HG03565 (cell line): ENCODE measurements around the gene HECW1.
"Not testable (repeated sequence)": the region's sequence is repeated elsewhere in the genome, so short reads cannot be mapped to it uniquely, and the experiment has no call there.

Experiments
- ATAC-seq: cut with Tn5 transposase; IDR thresholded peaks from one replicate; pipeline ENCODE4 v1.9.1; 2021; ENCODE audit warnings: mild to moderate bottlenecking, moderate library complexity; ENCODE audit not compliant: unreplicated experiment

The HECW1 gene

GRCh38 chr7:43345696-43346095 lies 233.2 kb downstream of the HECW1 start:
- ATAC-seq = not testable (repeated sequence)

- no peak for ATAC-seq
Observed at GRCh38 chr7:43351683-43352082, 239.2 kb downstream of the HECW1 start.

GRCh38 chr7:43353902-43354301 lies 241.5 kb downstream of the HECW1 start:
- ATAC-seq = no peak

GRCh38 chr7:43362652-43363034 lies 250.2 kb downstream of the HECW1 start:
- ATAC-seq = no peak

- no peak for ATAC-seq
Observed at GRCh38 chr7:43363035-43363791, 250.8 kb downstream of the HECW1 start.

GRCh38 chr7:43364391-43364790 lies 251.9 kb downstream of the HECW1 start:
- ATAC-seq = no peak

GRCh38 chr7:43372676-43373355 lies 260.4 kb downstream of the HECW1 start:
- no peak for ATAC-seq

- no peak for ATAC-seq
Observed at GRCh38 chr7:43377196-43377960, 264.9 kb downstream of the HECW1 start.

- ATAC-seq = no peak
Observed at GRCh38 chr7:43379210-43379609, 266.8 kb downstream of the HECW1 start.

GRCh38 chr7:43384616-43385308 lies 272.3 kb downstream of the HECW1 start:
- ATAC-seq = no peak

- no peak for ATAC-seq
Observed at GRCh38 chr7:43385309-43385680, 272.8 kb downstream of the HECW1 start.

- ATAC-seq = no peak
Observed at GRCh38 chr7:43385856-43386255, 273.4 kb downstream of the HECW1 start.

- ATAC-seq = no peak
Observed at GRCh38 chr7:43387932-43388331, 275.5 kb downstream of the HECW1 start.

- no peak for ATAC-seq
Observed at GRCh38 chr7:43390576-43390975, 278.1 kb downstream of the HECW1 start.

GRCh38 chr7:43391518-43391917 lies 279.1 kb downstream of the HECW1 start:
- ATAC-seq = no peak

- ATAC-seq = no peak
Observed at GRCh38 chr7:43392638-43393330, 280.3 kb downstream of the HECW1 start.

- ATAC-seq = no peak
Observed at GRCh38 chr7:43394441-43395130, 282.1 kb downstream of the HECW1 start.

- no peak for ATAC-seq
Observed at GRCh38 chr7:43395351-43395750, 282.9 kb downstream of the HECW1 start.

- ATAC-seq = no peak
Observed at GRCh38 chr7:43396187-43396740, 283.8 kb downstream of the HECW1 start.

GRCh38 chr7:43398831-43399230 lies 286.4 kb downstream of the HECW1 start:
- no peak for ATAC-seq
